ENCODE data around the gene ZNF554.
A peak's percentile ranks its signal among the peaks of the same experiment; 100 is the strongest.

The ZNF554 gene

DNA sequence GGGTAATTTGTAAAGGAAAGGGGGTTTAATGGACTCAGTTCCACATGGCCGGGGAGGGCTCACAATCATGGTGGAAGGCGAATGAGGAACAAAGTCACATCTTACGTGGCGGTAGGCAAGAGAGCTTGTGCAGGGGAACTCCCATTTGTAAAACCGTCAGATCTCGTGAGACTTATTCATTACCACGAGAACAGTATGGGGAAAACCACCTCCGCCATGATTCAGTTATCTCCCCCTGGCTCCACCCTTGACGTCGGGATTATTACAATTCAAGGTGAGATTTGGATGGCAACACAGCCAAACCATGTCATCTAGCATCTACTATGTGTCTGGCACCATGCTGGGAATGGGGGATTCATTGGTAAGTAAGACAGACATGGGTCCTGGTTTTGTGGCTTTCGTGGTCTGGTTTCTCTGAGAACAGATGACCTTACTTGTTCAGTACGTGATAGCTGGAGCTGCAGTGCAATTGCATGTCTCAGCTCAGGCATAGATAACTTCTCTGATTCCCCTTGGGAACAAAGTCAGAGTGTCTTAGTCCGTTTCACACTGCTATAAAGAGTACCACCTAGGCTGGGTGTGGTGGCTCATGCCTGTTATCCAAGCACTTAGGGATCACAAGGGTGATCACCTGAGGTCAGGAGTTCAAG is 8.3 kb downstream of the ZNF554 start:
- H3K27ac ChIP-seq: no peak overlapping the region
- TF ChIP-seq, protein P1, sequence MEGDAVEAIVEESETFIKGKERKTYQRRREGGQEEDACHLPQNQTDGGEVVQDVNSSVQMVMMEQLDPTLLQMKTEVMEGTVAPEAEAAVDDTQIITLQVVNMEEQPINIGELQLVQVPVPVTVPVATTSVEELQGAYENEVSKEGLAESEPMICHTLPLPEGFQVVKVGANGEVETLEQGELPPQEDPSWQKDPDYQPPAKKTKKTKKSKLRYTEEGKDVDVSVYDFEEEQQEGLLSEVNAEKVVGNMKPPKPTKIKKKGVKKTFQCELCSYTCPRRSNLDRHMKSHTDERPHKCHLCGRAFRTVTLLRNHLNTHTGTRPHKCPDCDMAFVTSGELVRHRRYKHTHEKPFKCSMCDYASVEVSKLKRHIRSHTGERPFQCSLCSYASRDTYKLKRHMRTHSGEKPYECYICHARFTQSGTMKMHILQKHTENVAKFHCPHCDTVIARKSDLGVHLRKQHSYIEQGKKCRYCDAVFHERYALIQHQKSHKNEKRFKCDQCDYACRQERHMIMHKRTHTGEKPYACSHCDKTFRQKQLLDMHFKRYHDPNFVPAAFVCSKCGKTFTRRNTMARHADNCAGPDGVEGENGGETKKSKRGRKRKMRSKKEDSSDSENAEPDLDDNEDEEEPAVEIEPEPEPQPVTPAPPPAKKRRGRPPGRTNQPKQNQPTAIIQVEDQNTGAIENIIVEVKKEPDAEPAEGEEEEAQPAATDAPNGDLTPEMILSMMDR (conservative IDR thresholded peaks at IDR 0.05): no peak

DNA sequence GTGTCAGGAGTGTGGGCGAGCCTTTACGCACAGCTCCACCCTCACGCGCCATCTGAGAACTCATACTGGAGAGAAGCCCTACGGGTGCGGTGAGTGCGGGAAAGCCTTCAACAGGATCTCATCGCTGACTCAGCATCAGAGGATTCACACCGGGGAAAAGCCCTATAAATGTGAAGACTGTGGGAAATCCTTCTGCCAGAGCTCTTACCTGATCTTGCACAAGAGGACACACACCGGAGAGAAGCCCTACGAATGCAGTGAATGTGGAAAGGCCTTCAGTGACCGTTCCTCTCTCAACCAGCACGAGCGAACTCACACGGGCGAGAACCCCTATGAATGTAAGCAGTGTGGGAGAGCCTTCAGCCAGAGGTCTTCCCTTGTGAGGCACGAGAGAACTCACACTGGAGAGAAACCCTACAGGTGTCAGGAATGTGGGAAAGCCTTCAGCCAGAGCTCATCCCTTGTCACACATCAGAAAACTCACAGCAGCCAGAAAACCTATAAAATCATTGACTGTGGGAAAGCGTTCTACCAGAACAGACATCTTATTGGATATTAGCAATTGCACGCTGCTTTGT is 14.7 kb downstream of the ZNF554 start:
- H3K27ac ChIP-seq: no peak overlapping the region
- TF ChIP-seq, protein P1 (conservative IDR thresholded peaks at IDR 0.05): no peak

DNA sequence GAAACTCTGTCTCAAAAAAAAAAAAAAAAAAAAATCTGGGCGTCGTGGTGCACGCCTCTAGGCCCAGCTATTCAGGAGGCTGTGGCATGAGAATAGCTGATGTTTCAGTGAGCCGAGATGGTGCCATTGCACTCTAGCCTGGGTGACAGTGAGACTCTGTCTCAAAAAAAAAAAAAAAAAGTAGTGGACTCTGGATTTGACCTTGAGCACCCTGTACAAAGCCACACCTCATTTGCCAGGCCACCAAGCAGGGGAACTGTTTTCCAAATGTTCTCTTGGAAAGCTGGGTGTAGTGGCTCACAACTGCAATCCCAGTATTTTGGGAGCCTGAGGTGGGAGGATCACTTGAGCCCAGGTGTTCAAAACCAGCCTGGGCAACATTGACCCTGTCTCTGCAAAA is 17.8 kb downstream of the ZNF554 start:
- TF ChIP-seq, protein P1 (conservative IDR thresholded peaks at IDR 0.05): no peak
- H3K27ac ChIP-seq: no peak overlapping the region

DNA sequence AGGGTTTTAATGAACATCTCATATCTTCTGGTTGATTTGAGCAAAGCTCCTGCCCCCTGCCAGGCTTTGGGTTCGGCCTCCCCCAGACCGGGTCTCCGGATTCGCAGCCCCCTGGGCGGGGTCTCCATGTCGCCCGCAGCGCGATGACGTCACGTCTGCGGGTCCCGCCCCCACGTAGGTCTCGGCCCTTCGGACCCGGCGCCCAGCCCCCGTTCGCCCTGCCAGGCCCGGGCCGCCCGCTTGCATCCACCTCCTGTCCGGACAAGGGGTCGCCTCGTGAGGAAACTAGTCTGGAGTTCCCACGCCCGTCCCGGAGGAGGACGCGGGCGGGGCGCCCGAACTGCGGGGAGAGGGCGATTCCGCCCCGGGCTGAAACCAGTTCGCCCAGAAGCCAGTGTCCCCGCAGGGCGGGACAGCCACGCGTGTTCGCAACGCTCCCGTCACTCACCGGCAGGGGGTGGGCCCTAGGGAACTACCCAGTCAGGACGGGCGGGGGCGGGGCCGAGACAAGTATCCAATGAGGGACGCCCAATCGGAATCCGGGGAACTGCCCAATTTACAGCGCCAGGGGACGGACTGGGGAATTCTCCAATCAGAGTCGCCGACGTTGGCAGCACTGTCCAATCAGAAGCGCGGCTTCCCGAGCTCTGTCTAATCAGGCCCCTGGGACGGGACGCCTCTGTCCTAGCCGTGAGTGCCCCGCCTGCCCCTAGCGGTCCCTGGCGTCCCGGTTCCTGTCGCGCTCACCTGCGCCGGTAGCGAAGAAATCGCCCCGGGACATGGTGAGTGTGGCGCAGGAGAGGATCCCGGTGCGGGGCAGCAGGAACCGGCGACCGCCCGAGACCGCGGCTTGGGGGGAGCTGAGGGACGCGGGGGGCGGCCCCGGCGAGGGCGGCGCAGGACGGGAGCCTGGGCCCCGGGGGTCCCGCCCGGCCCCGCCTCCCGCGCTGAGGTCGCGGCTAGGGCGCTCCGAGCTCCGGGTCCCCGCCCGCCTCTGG is 21.4 kb downstream of the ZNF554 start, which contains the start of gene ZNF555:
ZNF555 (plus strand) TSS at position 682 of the 998 bp plus-strand sequence; CDS start at position 780, 98 bp downstream.
- H3K27ac ChIP-seq: peak within 1 kb of the TSS; percentile 88
- TF ChIP-seq, protein P1 (conservative IDR thresholded peaks at IDR 0.05): peak; percentile 65

DNA sequence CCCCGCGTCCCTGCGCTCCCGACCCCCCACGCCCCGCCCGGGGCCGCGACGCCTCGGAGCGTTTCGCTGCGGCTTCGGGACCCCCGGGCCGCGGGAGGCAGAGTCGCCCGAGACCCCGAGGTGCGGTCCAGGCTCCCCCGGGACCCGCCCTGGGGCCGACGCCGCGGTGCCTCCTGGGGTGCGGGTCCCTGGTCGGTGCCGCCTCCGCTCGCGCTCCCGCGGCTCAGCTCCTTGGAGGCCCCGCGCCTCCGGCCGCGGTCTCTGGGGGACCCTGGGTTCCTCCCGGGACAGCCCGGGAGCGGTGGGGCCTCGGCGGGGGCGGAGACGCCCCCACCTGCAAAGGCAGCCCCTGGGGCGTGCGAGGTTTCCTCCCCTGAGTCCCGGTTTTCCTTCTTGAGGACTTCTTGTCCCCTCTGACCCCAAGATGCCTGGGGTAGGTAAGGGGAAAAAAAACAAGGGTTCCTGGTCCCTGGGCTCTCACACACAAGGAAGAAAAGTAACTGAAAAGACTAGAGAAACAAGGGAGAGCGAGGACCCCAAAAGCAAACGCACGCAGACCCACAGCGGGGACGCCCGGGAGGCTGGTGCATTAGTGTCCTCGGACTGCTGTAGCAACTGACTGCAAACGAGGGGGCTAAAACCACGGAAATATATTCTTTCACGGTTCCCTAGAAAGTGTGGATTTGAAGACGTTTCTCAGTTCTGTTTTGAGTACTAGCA is 22.3 kb downstream of the ZNF554 start:
- TF ChIP-seq, protein P1 (conservative IDR thresholded peaks at IDR 0.05): no peak
- peak overlapping the region; percentile 88 for H3K27ac ChIP-seq

DNA sequence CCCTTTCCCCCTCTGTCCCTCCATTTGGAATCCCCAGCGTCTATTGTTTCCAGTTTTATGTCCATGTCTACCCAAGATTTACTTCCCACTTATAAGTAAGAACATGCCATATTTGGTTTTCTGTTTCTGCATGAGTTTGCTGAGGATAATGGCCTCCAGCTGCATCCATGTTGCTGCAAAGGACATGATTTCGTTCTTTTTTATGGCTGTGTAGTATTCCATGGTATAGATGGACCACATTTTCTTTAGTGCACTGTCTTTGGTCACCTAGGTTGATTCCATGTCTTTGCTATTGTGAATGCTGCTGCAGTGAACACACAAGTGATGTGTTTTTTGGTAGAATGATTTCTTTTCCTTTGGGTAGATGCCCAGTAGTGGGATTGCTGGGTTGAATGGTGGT is 25.4 kb downstream of the ZNF554 start:
- TF ChIP-seq, protein P1 (conservative IDR thresholded peaks at IDR 0.05): no peak
- no peak overlapping the region for H3K27ac ChIP-seq

Data from VCaP (cell line).